HPDE6-E6E7 (cell line): ENCODE data around the gene ADGRL3.
A peak's percentile ranks its signal among the peaks of the same experiment; 100 is the strongest.
"Not testable (repeated sequence)": the region's sequence is repeated elsewhere in the genome, so short reads cannot be mapped to it uniquely, and the experiment has no call there.

Source experiments
- DNase-seq: peaks from one replicate; pipeline ENCODE4 v3.0.0; 2011; ENCODE audit warnings: missing footprints; ENCODE audit errors: extremely low spot score

ADGRL3 gene

DNA sequence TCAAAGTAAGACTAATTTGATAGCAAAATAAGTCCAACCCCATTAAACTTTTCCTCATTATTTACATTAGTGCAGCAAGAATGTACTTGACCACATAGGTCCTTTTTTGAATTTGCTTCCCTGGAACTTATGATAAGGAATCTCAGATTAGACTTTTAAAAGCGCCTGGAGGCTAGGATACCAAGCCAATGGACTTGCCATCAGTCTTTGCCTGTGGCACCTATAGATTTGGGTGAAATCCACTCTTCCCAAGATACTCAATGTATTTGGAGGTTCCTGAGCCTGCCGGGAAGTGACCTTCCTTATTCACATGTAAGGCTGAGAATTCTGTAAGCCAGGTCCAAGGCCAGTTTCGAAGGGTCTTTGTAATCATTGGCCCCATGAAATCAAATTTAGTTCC, 553.6 kb downstream of the ADGRL3 start:
- no peak for DNase-seq

DNA sequence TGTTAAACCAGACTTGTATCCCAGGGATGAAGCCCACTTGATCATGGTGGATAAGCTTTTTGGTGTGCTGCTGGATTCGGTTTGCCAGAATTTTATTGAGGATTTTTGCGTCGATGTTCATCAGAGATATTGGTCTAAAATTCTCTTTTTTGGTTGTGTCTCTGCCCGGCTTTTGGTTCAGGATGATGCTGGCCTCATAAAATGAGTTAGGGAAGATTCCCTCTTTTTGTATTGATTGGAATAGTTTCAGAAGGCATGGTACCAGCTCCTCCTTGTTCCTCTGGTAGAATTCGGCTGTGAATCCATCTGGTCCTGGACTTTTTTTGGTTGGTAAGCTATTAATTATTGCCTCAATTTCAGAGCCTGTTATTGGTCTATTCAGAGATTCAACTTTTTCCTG, 556.8 kb downstream of the ADGRL3 start:
- not testable (repeated sequence) for DNase-seq

DNA sequence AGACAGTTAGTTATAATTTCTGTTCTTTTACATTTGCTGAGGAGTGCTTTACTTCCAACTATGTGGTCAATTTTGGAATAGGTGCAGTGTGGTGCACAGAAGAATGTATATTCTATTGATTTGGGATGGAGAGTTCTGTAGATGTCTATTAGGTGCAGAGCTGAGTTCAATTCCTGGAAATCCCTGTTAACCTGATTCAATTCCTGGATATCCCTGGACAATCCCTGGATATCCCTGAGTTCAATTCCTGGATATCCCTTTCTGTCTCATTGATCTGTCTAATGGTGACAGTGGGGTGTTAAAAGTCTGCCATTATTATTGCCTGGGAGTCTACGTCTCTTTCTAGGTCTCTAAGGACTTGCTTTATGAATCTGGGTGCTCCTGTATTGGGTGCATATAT, 557.9 kb downstream of the ADGRL3 start:
- not testable (repeated sequence) for DNase-seq

DNA sequence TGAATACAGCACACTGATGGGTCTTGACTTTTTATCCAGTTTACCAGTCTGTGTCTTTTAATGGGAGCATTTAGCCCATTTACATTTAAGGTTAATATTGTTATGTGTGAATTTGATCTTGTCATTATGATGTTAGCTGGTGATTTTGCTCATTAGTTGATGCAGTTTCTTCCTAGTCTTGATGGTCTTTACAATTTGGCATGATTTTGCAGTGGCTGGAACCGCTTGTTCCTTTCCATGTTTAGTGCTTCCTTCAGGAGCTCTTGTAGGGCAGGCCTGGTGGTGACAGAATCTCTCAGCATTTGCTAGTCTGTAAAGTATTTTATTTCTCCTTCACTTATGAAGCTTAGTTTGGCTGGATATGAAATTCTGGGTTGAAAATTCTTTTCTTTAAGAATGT, 558.5 kb downstream of the ADGRL3 start:
- not testable (repeated sequence) for DNase-seq

DNA sequence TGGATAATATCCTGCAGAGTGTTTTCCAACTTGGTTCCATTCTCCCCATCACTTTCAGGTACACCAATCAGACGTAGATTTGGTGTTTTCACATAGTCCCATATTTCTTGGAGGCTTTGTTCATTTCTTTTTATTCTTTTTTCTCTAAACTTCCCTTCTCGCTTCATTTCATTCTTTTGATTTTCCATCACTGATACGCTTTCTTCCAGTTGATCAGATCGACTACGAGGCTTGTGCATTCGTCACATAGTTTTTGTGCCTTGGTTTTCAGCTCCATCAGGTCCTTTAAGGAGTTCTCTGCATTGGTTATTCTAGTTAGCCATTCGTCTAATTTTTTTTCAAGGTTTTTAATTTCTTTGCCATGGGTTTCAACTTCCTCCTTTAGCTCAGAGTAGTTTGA, 559.1 kb downstream of the ADGRL3 start:
- DNase-seq: not testable (repeated sequence)

DNA sequence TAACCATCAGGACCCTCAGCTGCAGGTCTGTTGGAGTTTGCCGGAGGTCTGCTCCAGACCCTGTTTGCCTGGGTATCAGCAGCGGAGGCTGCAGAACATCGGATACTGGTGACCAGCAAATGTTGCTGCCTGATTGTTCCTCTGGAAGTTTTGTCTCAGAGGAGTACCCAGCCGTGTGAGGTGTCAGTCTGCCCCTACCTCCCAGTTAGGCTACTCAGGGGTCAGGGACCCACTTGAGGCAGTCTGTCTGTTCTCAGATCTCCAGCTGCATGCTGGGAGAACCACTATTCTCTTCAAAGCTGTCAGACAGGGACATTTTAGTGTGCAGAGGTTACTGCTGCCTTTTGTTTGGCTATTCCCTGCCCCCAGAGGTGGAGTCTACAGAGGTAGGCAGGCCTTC, 559.8 kb downstream of the ADGRL3 start:
- DNase-seq: not testable (repeated sequence)

DNA sequence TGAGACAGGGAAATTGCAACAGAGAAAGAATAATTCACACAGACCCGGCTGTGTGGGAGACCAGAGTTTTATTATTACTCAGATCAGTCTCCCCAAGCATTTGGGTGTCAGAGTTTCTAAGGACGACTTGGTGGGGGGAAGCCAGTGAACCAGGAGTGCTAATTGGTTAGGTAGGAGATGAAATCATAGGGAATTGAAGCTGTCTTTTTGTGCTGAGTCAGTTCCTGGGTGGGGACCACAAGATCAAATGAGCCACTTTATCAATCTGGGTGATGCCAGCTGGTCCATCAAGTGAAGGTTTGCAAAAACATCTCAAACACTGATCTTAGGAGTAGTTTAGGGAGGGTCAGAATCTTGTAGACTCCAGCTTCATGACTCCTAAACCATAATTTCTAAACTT, 560.7 kb downstream of the ADGRL3 start:
- no peak for DNase-seq

DNA sequence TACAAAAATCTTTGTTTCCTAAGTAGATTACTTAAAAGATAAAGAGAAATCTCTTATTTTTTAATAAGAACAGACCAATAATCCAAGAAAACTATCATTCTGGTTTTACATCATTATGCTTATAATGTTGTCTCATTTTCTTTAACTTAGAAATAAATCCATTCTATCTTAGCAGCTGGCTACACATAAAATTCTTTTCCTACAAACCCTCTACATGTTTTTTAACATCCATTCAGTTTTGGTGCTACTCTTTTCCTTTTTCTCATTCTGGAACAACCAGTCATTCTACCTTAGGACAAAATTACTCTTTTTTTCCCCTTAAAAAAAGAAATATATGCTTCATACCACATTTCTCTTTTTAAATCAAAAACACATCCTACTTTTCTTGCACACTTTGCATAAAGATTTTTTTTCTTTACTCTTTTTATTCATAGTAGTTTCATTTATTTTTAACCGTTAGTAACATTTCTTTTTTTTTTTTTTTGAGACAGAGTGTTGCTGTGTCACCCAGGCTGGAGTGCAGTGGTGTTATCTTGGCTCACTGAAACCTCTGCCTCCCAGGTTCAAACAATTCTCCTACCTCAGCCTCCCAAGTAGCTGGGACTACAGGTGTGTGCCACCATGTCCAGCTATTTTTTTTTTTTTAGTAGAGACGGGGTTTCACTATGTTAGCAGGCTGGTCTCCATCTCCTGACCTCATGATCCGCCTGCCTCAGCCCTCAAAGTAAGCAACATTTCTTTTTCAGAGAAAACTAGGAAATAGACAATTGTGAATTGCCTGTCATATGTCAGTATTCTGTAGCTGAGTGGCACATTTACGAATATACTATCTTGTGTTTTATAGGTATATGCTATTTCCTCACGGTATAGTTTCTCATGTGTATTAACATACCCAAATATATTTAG, 562.8 kb downstream of the ADGRL3 start:
- no peak for DNase-seq

DNA sequence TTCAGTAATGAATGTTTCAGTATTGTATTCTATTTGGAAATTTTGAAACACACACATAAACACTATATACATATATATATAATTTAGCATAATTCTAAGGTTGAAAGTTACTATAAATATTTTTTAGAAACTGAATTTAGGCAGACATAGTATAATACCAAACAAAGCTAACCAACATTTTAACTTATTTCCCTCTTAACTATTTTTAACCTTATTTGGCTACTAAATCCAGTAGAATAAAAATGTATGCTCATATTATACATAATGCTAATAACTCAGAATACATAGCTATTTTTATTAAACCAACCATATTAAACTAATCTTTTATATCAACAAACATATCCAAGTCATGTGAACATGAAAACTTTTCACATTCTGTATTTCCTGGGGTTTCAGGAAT, 563.6 kb downstream of the ADGRL3 start:
- no peak for DNase-seq

DNA sequence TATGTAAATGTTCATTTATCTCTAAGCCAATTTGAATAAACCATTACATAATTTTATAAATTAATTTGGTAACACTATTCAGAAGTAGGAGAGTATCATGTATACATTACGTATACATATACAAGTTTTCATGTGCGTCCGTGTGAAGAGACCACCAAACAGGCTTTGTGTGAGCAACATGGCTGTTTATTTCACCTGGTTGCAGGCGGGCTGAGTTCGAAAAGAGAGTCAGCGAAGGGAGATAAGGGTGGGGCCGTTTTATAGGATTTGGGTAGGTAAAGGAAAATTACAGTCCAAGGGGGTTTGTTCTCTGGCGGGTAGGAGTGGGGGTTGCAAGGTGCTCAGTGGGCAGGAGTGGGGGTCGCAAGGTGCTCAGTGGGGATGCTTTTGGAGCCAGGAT, 564.0 kb downstream of the ADGRL3 start:
- not testable (repeated sequence) for DNase-seq

DNA sequence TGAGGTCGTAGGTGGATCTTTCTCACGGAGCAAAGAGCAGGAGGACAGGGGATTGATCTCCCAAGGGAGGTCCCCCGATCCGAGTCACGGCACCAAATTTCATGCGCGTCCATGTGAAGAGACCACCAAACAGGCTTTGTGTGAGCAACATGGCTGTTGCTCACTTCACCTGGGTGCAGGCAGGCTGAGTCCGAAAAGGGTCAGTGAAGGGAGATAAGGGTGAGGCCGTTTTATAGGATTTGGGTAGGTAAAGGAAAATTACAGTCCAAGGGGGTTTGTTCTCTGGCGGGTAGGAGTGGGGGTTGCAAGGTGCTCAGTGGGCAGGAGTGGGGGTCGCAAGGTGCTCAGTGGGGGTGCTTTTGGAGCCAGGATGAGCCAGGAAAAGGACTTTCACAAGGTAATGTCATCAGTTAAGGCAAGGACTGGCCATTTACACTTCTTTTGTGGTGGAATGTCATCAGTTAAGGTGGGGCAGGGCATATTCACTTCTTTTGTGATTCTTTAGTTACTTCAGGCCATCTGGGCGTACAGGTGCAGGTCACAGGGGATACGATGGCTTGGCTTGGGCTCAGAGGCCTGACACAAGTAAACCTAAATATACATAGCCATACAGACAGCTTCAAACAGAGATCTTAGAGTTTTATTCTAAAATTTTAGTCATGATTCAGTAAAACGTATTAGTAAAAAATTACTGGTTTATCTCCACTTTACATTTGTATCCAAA, 569.5 kb downstream of the ADGRL3 start:
- DNase-seq: not testable (repeated sequence)

DNA sequence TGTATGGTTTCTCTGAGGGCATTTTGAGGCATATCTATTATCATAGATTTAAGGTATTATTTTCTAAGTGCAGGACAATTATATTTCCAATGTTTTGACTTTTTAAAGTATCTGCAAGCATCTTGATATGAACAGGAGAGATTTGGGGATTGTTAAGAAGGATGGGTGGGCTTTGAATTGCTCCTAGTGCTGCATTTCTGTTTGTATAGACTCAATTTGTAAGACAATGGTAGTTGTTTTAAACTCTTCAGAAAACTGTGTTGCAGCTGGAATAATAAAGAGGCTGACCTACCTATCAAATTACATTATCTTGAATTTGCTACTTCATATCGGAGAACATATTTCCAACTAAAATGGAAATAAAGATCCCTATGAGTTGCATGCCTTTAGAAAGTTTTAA, 570.3 kb downstream of the ADGRL3 start:
- DNase-seq: no peak

DNA sequence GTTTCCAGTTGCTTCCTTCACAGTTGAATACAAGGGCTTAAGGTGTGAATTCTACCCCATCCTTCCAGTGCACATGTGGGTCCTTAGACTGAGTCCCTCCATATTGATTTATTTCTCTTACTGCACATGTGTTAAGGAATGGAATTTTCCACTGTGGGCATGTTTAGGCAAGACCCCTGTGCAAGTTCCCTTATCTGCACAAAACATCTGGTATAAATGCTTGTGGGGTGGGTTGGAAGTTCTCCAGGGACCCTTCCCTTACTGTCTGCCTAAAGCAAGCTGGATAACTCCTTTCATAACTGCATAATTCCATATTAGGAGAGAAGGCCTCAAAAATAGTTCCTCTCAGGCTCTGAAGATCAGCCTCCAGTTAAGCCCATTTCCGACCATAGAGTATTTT, 570.9 kb downstream of the ADGRL3 start:
- DNase-seq: no peak

DNA sequence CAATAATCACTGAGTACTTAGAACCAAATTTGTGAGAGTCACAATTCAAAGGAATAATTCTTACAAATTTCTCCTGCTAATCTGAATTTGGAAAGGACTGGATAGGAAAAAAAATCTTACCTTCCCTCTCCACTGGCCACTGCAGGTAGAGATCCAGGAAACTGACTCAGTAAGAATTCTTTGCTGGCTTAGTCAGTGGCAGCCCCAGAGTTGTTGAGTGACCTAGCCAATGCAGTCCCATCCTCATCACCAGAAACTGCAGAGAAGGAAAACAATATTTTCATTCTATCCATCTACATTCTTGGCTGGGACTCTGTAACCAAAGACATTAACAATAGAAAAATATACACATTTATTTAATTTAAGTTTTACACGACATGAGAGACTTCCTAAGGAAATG, 572.0 kb downstream of the ADGRL3 start:
- DNase-seq: peak; percentile 79

DNA sequence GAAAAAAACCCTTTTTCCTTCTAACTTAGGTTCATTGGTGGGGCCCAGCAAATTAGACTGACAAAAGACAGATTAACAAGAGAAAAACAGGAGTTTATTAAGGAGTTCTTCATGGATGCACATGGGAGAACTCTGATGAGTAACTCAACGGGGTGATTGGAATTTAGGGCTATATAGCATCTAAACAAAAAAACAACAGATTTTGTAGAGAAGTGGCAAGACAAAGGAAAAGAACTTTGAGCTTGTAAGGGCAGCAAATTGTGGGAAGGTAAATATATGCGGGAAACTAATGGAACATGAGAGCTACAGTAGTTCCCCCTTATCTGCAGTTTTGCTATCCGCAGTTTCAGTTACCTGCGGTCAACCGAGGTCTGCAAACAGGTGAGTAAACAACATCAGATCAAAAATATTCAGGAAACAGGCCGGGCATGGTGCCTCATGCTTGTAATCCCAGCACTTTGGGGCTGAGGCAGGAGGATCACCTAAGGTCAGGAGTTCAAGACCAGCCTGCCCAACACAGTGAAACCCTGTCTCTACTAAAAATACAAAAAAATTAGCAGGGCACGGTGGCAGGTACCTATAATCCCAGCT, 573.6 kb downstream of the ADGRL3 start:
- DNase-seq: no peak

DNA sequence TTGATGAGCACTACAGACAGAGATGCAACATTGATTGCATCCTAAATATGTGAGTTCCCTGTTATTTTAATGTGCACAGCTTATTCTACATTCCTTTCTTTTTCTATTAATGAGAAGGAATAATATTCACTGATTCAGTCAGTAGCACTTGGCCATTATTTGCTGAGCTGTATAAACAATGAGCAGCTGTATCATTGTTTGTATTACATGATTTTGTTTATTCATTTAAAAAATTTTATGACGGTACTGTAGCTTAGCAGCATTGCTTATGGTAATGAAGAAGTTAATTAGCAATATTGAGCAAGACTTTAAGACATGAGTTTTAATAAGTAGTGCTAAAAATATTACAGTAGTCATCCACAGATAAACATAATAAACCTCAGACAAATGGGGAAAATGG, 582.0 kb downstream of the ADGRL3 start:
- no peak for DNase-seq

DNA sequence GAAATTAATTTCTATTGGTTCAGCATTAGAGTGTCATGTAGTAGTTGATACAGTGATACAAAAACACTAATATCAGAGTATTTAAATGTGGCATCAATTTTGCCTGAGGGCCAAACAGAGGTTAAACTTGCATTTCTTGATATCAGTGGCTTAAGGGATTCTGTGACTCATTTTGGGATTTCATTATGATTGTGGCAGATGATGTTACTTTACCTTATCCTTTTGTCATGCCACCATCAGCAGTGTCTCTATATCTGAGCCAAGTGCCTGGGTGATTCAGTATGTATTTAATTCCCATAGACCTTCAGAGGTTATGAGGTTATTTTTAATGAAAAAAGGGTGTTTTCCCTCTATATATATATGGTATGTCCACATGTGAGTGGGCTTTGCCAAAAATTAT, 582.9 kb downstream of the ADGRL3 start:
- no peak for DNase-seq

DNA sequence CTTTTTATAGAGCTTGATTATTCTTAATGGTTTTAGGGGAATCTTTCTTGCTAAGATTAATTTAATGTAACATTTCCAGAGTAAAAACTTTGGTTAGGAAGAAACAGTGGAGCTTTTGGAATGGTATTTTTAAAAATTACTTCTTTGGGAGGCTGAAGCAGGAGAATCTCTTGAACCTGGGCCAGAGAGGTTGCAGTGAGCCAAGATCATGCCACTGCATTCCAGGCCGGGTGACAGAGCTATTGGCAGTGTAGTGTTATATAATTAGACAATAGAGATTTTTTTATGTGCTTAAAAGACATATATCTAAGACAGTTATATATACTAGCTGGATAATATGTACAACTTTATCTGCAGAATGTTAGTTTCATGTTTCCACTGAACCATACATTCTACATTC, 585.6 kb downstream of the ADGRL3 start:
- no peak for DNase-seq

DNA sequence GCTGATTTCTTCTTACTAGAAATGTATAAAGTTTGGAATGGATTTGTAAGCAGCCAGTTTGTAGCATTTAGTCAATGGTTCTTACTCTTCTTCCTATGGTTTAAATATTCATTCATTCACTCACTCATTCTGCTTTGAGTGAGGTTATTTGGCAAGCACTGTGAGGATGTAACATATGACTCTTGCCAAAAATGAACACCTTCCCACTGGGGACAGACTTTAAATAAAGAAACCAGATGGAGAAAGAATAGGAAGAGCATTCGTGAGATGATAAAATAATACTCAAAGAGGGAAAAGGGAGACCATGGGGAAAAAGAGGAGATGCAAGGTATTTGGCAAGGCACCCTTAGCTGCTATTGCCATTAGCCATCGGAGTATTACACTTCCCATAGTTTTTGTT, 586.1 kb downstream of the ADGRL3 start:
- DNase-seq: no peak

DNA sequence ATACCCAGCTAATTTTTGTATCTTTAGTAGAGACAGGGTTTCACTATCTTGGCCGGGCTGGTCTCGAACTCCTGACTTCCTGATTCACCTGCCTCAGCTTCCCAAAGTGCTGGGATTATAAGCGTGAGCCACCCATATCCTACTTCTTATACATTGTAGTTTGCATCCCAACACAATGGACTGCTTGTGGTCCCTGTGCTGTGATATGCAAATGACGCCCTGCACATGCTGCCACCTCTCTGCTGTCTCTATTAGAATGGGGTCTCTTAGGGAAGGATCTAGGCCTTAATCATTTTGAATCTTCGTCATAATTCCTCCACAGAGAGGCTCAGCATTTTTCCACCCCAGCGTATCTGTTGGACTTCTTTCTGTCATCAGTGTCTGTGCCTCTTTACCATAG, 595.9 kb downstream of the ADGRL3 start:
- no peak for DNase-seq

DNA sequence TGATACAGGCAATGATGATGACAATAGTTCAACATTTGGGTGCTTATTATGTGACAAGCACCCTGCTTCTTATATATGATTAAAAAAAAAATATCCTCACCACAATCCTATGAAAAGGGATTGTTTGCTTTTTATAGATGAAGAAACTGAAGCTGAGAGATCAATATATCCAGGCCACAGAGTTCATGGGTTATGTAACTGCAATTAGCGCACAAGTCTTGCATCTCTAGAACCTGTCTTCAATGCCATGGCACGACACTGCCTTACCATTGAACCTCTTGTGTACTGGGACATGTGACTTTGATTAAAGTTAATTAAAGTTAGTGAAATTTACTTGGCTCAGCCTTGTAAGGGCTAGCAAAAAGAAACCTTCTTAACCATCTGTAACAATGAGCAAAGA, 599.7 kb downstream of the ADGRL3 start:
- no peak for DNase-seq

DNA sequence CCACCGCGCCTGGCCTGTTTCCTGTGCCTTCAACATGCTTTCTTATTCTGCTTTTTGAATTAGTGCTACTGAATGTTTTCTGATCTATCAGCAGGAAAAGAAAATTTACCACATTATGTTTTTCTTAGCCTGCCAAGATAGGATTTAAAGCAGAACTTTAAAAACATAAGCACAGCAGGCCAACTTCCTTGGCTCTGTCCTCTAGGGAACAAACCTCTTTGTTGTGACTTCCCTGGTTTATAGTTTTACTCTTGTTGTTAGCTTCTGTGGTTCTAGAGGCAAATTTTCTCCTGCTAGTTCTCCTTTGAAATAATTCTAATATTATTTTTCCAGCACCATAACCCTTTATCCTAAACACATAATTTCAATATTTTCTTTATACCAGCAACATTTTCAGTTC, 605.1 kb downstream of the ADGRL3 start:
- DNase-seq: no peak

DNA sequence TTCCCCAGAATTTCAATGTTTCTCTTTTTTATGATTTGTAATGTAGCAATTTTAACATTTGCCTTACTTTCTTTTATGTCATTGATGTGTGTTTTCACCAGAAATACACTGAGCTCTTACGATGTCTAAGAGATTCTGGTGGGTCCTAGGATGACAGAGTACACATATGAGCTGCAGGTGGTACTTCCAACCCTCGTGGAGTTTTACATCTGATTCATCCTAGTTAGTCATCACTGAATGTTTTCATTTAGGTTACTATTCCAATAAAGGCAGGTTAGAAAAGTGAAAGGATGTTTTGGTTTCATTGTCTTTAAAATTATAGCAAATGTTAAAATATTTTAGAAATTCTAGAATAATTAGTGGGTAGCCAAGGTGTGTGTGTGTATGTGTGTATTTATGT, 605.9 kb downstream of the ADGRL3 start:
- DNase-seq: peak; percentile 2
